Sigmoid colon (tissue), 7 donors: ENCODE measurements around the gene FBXL17. TPM values are rescaled to one million over a fixed set of nuclear protein-coding genes. Genes with fewer than 3 reads are reported as not detected.

ENCODE experiments used
- DNase-seq: peaks from one replicate; pipeline ENCODE4 v3.0.0-alpha.2; 2019
- H3K27ac ChIP-seq, 4 donors: fragments of 200-600 bp; sonication (generic); one replicate each; pipeline ENCODE4 v1.5.1; 2016 to 2019; ENCODE audit warnings: mild to moderate bottlenecking in 1 of 4
- H3K27me3 ChIP-seq, 3 donors: fragments of 200-600 bp; sonication (generic); one replicate each; pipeline ENCODE4 v1.5.1; 2019; ENCODE audit warnings: mild to moderate bottlenecking in 1 of 3
- H3K36me3 ChIP-seq, 4 donors: fragments of 200-600 bp; sonication (generic); one replicate each; pipeline ENCODE4 v1.5.1; 2016 to 2019
- H3K4me1 ChIP-seq, 4 donors: fragments of 200-600 bp; sonication (generic); one replicate each; pipeline ENCODE4 v1.5.1; 2017 to 2019
- H3K4me3 ChIP-seq, 4 donors: fragments of 200-600 bp; sonication (generic); one replicate each; pipeline ENCODE4 v1.5.1; 2017 to 2019; ENCODE audit warnings: mild to moderate bottlenecking in 2 of 4, moderate library complexity in 1 of 4
- H3K9me3 ChIP-seq, 4 donors: fragments of 200-600 bp in 3 of 4; sonication (generic) in 3 of 4; one replicate each; pipeline versions ENCODE4 v1.5.1 to v1.6.1; 2013 to 2019
- EP300 ChIP-seq, 4 donors: sonication (generic); formaldehyde crosslinking; IDR thresholded peaks; one replicate each; pipeline ENCODE4 v1.6.1; 2017; ENCODE audit warnings: antibody characterized with exemption in 4 of 4
- POLR2A ChIP-seq, 2 donors: fragments of 450-650 bp; IDR thresholded peaks; one replicate each; pipeline ENCODE4 v1.6.1; 2016; ENCODE audit warnings: antibody characterized with exemption in 2 of 2, mild to moderate bottlenecking in 2 of 2, moderate library complexity in 2 of 2
- POLR2AphosphoS5 ChIP-seq, 4 donors: sonication (generic); formaldehyde crosslinking; IDR thresholded peaks; one replicate each; pipeline ENCODE4 v1.6.1; 2017; ENCODE audit warnings: antibody characterized with exemption in 4 of 4
- WGBS, 2 donors: extraction: QIAGEN DNeasy Blood & Tissue Kit; methylation state at CpG; one replicate each; pipeline ENCODE4 v1.1.7; 2013; 5-methylcytosine and 5-hydroxymethylcytosine counted together
- intact Hi-C: fragments of 100-400 bp; cut with DNase I; formaldehyde crosslinking; loops from one replicate; pipeline ENCODE4 v1.15.1; 2023
- polyA plus RNA-seq, 3 donors: library from polyadenylated mRNA; stranded (reverse); fragments of 200-250 nt; gene quantifications; one replicate each; pipeline ENCODE4 v1.2.3, GENCODE V29; 2013
- total RNA-seq, 4 donors: library from RNA; depleted of rRNA; stranded (reverse); fragments of >200 nt; gene quantifications; one replicate each; pipeline ENCODE4 v1.1.0, GENCODE V29; 2016
- TF ChIP-seq, protein P1 (sequence below), 4 experiments: fragments of 450-650 bp in 3 of 4; fragments of 200-600 bp in 1 of 4; IDR thresholded peaks; one replicate each; pipeline ENCODE4 v1.5.1; 2016 to 2019; ENCODE audit warnings: antibody characterized with exemption in 4 of 4, mild to moderate bottlenecking in 3 of 4, moderate library complexity in 2 of 4
- donor health status: healthy with polysubstance abuse.
- donor health status: Bipolar disorder and iron deficiency.
- donor health status: healthy.

FBXL17 gene
- total and polyA plus RNA-seq, 7 donors: 8.2 to 22.5 (median 16.6) TPM

DNA sequence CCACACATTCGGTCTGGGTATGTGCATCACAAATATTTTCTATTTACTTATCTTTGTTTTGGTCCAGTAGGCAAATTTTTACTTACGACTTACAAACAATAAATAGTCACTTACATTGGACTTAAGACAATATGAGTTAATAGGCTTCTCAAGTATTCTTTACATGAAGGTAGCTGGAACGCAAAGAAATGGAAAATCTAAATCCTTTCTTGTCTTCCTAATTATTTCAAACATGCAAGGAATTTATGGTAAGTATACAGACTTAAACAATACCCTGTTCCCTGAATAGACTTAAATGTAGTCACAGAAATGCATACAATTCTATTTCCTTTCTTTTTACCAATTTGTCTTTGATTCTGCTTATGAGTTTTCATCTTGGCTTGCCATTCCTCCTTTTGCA lies 448.6 kb downstream of the FBXL17 start:
- H3K27ac ChIP-seq: no peak overlapping the region
- 92 to 95% methylated on average over 3 of the region's 3 CpGs for WGBS, 2 donors
- intact Hi-C loops: no loop called here

DNA sequence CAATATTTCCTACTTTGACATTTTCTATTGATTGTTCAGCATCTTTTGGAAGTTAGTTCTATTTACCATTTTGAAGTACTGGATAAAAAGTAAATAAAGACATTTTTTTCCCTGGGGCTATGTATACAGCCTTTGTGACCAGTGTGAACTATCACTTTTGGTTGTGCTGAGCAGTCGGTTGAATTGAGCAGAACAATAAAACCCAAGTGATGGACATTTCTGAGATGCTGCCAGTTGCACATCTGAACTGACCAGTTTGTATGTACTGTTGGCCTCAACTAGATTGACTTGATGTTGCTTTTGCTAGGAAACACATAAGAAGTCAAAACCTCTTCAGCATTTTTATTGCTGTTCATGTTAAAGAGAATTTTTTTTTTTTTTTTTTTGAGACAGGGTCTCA lies 451.0 kb downstream of the FBXL17 start:
- WGBS, 2 donors: 82 to 88% methylated on average over 1 of the region's 1 CpG
- no peak for DNase-seq
- Histone ChIP-seq H3K27me3 (no peaks in the 10 kb centered on the region), H3K4me3 (no peak overlapping the region), H3K36me3 (no peaks in the 10 kb centered on the region), H3K9me3 (no peaks in the 10 kb centered on the region), H3K4me1 (no peaks in the 10 kb centered on the region), H3K27ac (no peak overlapping the region)
- intact Hi-C loops: no loop called here
- TF ChIP-seq POLR2A (IDR thresholded peaks at IDR 0.05) (no peak), POLR2AphosphoS5 (IDR thresholded peaks at IDR 0.05) (no peak), EP300 (IDR thresholded peaks at IDR 0.05) (no peak)
- TF ChIP-seq, protein P1, sequence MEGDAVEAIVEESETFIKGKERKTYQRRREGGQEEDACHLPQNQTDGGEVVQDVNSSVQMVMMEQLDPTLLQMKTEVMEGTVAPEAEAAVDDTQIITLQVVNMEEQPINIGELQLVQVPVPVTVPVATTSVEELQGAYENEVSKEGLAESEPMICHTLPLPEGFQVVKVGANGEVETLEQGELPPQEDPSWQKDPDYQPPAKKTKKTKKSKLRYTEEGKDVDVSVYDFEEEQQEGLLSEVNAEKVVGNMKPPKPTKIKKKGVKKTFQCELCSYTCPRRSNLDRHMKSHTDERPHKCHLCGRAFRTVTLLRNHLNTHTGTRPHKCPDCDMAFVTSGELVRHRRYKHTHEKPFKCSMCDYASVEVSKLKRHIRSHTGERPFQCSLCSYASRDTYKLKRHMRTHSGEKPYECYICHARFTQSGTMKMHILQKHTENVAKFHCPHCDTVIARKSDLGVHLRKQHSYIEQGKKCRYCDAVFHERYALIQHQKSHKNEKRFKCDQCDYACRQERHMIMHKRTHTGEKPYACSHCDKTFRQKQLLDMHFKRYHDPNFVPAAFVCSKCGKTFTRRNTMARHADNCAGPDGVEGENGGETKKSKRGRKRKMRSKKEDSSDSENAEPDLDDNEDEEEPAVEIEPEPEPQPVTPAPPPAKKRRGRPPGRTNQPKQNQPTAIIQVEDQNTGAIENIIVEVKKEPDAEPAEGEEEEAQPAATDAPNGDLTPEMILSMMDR (IDR thresholded peaks at IDR 0.05): no peak

More for the DNA sequence above, 448.6 kb downstream of the FBXL17 start:
- DNase-seq: no peak
- Histone ChIP-seq H3K4me1 (no peaks in the 10 kb centered on the region), H3K27me3 (no peaks in the 10 kb centered on the region), H3K4me3 (no peak overlapping the region), H3K36me3 (no peaks in the 10 kb centered on the region), H3K9me3 (no peaks in the 10 kb centered on the region)
- no peak for TF ChIP-seq POLR2AphosphoS5 (IDR thresholded peaks at IDR 0.05)
- no peak for TF ChIP-seq EP300 (IDR thresholded peaks at IDR 0.05)
- TF ChIP-seq POLR2A (IDR thresholded peaks at IDR 0.05): no peak
- TF ChIP-seq, protein P1 (IDR thresholded peaks at IDR 0.05): no peak

DNA sequence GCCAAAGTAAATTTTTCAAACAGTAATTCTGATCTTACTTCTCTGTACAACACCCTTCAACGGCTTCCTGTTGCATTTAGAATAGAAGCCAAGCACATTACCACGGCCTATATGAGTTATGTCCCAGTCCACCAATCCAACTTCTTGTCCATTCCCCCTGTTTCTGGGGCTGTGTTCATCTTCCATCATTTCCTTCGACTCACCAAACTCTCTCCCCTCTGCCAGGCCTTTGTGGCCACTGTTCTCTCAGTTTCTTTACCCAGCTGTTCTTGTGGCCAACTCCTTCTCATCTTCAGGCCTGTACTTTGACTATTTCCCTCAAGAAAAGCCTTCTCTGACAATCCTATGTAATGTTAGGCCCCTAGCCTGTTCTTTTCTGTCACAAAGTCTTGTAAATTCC lies 451.8 kb downstream of the FBXL17 start:
- intact Hi-C loops: no loop called here
- Histone ChIP-seq H3K27ac (no peak overlapping the region), H3K4me3 (no peak overlapping the region), H3K27me3 (no peaks in the 10 kb centered on the region), H3K36me3 (no peaks in the 10 kb centered on the region), H3K4me1 (no peaks in the 10 kb centered on the region), H3K9me3 (no peaks in the 10 kb centered on the region)
- no peak for DNase-seq
- TF ChIP-seq POLR2A (IDR thresholded peaks at IDR 0.05): no peak
- TF ChIP-seq POLR2AphosphoS5 (IDR thresholded peaks at IDR 0.05): no peak
- no peak for TF ChIP-seq EP300 (IDR thresholded peaks at IDR 0.05)
- TF ChIP-seq, protein P1 (IDR thresholded peaks at IDR 0.05): no peak
- 87 to 95% methylated on average over 3 of the region's 3 CpGs for WGBS, 2 donors

DNA sequence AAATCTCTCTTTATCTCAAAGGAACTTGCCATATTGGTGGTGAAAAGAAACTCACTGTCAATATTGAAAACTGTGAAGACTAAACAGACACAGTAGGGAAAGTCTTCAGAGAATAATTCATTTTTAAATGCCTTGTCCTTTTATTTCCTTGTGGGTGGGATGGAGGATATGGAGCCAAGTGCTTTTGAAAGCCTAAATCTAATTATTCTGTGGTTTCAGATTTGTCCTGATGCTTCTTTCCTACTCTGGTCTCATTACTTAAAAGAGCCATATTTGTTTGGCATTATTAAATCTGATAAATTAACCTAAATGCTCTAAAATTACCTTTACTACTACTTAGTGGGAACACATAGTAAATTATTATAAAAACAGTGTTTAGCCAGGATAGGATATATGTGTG lies 452.8 kb downstream of the FBXL17 start:
- Histone ChIP-seq H3K9me3 (no peaks in the 10 kb centered on the region), H3K27me3 (no peaks in the 10 kb centered on the region), H3K36me3 (no peaks in the 10 kb centered on the region), H3K4me3 (no peak overlapping the region), H3K4me1 (no peaks in the 10 kb centered on the region), H3K27ac (no peak overlapping the region)
- TF ChIP-seq POLR2AphosphoS5 (IDR thresholded peaks at IDR 0.05) (no peak), POLR2A (IDR thresholded peaks at IDR 0.05) (no peak), EP300 (IDR thresholded peaks at IDR 0.05) (no peak)
- TF ChIP-seq, protein P1 (IDR thresholded peaks at IDR 0.05): no peak
- intact Hi-C loops: no loop called here
- DNase-seq: no peak

DNA sequence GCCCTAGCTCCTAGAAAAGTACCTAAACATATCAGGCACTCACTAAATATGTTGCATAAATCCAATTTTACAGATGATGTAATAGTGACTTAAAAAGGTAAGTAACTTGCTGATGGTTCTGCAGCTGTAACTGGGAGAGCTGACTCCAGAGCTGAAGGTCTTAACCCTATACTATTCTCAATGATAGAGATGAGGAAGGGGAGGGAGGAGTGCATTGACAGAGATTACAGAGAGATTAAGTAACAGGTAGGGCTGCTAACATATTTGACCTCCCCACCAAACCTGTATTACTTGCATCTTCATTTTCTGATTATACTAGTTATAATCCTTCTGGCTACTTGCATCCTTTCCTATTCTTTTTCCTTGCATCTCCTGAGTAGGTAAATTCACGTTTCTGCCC lies 455.8 kb downstream of the FBXL17 start:
- 81 to 86% methylated on average over 1 of the region's 1 CpG for WGBS, 2 donors
- Histone ChIP-seq H3K27me3 (no peaks in the 10 kb centered on the region), H3K4me3 (no peak overlapping the region), H3K4me1 (no peaks in the 10 kb centered on the region), H3K36me3 (no peaks in the 10 kb centered on the region), H3K27ac (no peak overlapping the region), H3K9me3 (no peaks in the 10 kb centered on the region)
- TF ChIP-seq POLR2A (IDR thresholded peaks at IDR 0.05) (no peak), EP300 (IDR thresholded peaks at IDR 0.05) (no peak), POLR2AphosphoS5 (IDR thresholded peaks at IDR 0.05) (no peak)
- TF ChIP-seq, protein P1 (IDR thresholded peaks at IDR 0.05): no peak
- DNase-seq: no peak
- intact Hi-C loops: no loop called here
